CD8-positive, alpha-beta memory T cell (primary cell): ENCODE measurements around the gene ADGRG3. TPM values are rescaled to one million over a fixed set of nuclear protein-coding genes. Genes with fewer than 3 reads are reported as not detected.

ENCODE experiments used
- CTCF ChIA-PET: fragments of 350-600 bp; sonication (Branson Sonifier 250); formaldehyde crosslinking; loops from one replicate; lab custom pipeline; 2021; ENCODE audit warnings: antibody characterized with exemption; lab: Charles Lee
- POLR2A ChIA-PET: fragments of 350-600 bp; sonication (Branson Sonifier 250); formaldehyde crosslinking; loops from one replicate; lab custom pipeline; 2021; ENCODE audit warnings: antibody characterized with exemption; lab: Charles Lee
- DNase-seq, 5 donors: peaks; one replicate each; pipeline versions ENCODE4 v3.0.0 to v3.0.0-alpha.2; 2020 to 2022; ENCODE audit warnings: mixed read lengths in 1 of 5
- H3K27ac ChIP-seq: one replicate; pipeline ENCODE4 v1.7.0; 2013; ENCODE audit warnings: low read depth, mild to moderate bottlenecking, low read length, moderate library complexity
- H3K27me3 ChIP-seq: 2 replicates; pipeline ENCODE4 v1.7.0; 2013; ENCODE audit warnings: low read length, mild to moderate bottlenecking; ENCODE audit not compliant: insufficient read depth, poor library complexity, severe bottlenecking
- H3K36me3 ChIP-seq: 2 replicates; pipeline ENCODE4 v1.7.0; 2013; ENCODE audit warnings: mild to moderate bottlenecking, low read length, moderate library complexity; ENCODE audit not compliant: insufficient read depth
- H3K4me1 ChIP-seq: 2 replicates; pipeline ENCODE4 v1.7.0; 2013; ENCODE audit warnings: mild to moderate bottlenecking, low read length, moderate library complexity; ENCODE audit not compliant: insufficient read depth
- H3K4me3 ChIP-seq: 2 replicates; pipeline ENCODE4 v1.7.0; 2013; ENCODE audit warnings: mild to moderate bottlenecking, low read length
- H3K9me3 ChIP-seq: 2 replicates; pipeline ENCODE4 v1.7.0; 2013; ENCODE audit warnings: mild to moderate bottlenecking, low read length
- H3K27ac Mint-ChIP-seq, 8 donors: one replicate each; pipeline ENCODE4 v1.8.0; 2020 to 2021; ENCODE audit warnings: mixed read lengths in 8 of 8, mild to moderate bottlenecking in 6 of 8, inconsistent platforms in 3 of 8, moderate library complexity in 3 of 8
- H3K27me3 Mint-ChIP-seq, 2 donors: one replicate each; pipeline ENCODE4 v1.8.0; 2020 to 2021; ENCODE audit warnings: mixed read lengths in 2 of 2, mild to moderate bottlenecking in 1 of 2, moderate library complexity in 1 of 2
- H3K36me3 Mint-ChIP-seq, 3 donors: one replicate each; pipeline ENCODE4 v1.8.0; 2020 to 2021; ENCODE audit warnings: mixed read lengths in 3 of 3, inconsistent platforms in 1 of 3, mild to moderate bottlenecking in 1 of 3
- H3K4me1 Mint-ChIP-seq, 3 donors: one replicate each; pipeline ENCODE4 v1.8.0; 2020 to 2021; ENCODE audit warnings: mixed read lengths in 3 of 3, inconsistent platforms in 1 of 3, mild to moderate bottlenecking in 1 of 3
- H3K4me3 Mint-ChIP-seq, 7 donors: one replicate each; pipeline ENCODE4 v1.8.0; 2020 to 2021; ENCODE audit warnings: mixed read lengths in 7 of 7, mild to moderate bottlenecking in 6 of 7, moderate library complexity in 4 of 7, inconsistent platforms in 2 of 7
- H3K9me3 Mint-ChIP-seq, 5 donors: one replicate each; pipeline ENCODE4 v1.8.0; 2020 to 2022; ENCODE audit warnings: mixed read lengths in 5 of 5, mild to moderate bottlenecking in 3 of 5, moderate library complexity in 2 of 5, inconsistent platforms in 1 of 5
- polyA plus RNA-seq: library from polyadenylated mRNA; unstranded; fragments of 300-500 nt; fragmentation: Illumina TruSeq; gene quantifications from one replicate; pipeline ENCODE4 v1.2.3, GENCODE V29; 2021
- total RNA-seq, 2 experiments: library from RNA; stranded (reverse); gene quantifications; one replicate each; pipeline ENCODE4 v1.2.3, GENCODE V29; 2021

ADGRG3 gene
- total and polyA plus RNA-seq, 3 experiments from 2014 or later = not detected

- ChIA-PET POLR2A (interaction anchor here (0.5 to 2.2 kb wide), 6 partner anchors 75 to 394 kb away, joined by 3 to 8 read pairs (median 4); partner anchors contain the start of genes CFAP20, CIAPIN1, COQ9 and POLR2C), CTCF (interaction anchor here (0.9 to 3.2 kb wide), 8 partner anchors 22 to 265 kb away, joined by 3 to 29 read pairs (median 4); partner anchors contain the start of genes ADGRG5 and ZNF319)
- peak overlapping the region; percentile 87 for H3K27ac ChIP-seq
- Mint-ChIP-seq H3K36me3 (peaks cover 0 to 17% (median 4%) of the 10 kb centered on the region in 3 donors), H3K27ac (peak overlapping the region; percentile 79 to 100 (median 96)), H3K9me3 (peaks cover 0 to 6% (median 0%) of the 10 kb centered on the region in 5 donors), H3K4me1 (peaks cover 30 to 44% (median 38%) of the 10 kb centered on the region in 3 donors), H3K27me3 (peaks cover 0 to 5% of the 10 kb centered on the region in 2 donors), H3K4me3 (peak overlapping the region; percentile 91 to 100 (median 96))
- H3K9me3 ChIP-seq = no peaks in the 10 kb centered on the region
- H3K36me3 ChIP-seq = no peaks in the 10 kb centered on the region
- peak overlapping the region; percentile 90 for H3K4me3 ChIP-seq
- peaks cover 25% of the 10 kb centered on the region for H3K4me1 ChIP-seq
- peak; percentile 96 to 99 (median 99) for DNase-seq
- no peaks in the 10 kb centered on the region for H3K27me3 ChIP-seq
Measured at GRCh38 chr16:57734925-57735754, 67.0 kb downstream of the ADGRG3 start.

- H3K27me3 ChIP-seq = no peaks in the 10 kb centered on the region
- peak within 1 kb of the TSS; percentile 90 for H3K4me3 ChIP-seq
- Mint-ChIP-seq H3K36me3 (peaks cover 0 to 17% (median 4%) of the 10 kb centered on the region in 3 donors), H3K27ac (peak within 1 kb of the TSS; percentile 79 to 100 (median 96)), H3K4me3 (peak within 1 kb of the TSS; percentile 91 to 100 (median 96)), H3K9me3 (peaks cover 0 to 6% (median 0%) of the 10 kb centered on the region in 5 donors), H3K4me1 (peaks cover 30 to 44% (median 38%) of the 10 kb centered on the region in 3 donors), H3K27me3 (peaks cover 0 to 5% of the 10 kb centered on the region in 2 donors)
- no peaks in the 10 kb centered on the region for H3K9me3 ChIP-seq
- peaks cover 25% of the 10 kb centered on the region for H3K4me1 ChIP-seq
- no peaks in the 10 kb centered on the region for H3K36me3 ChIP-seq
- H3K27ac ChIP-seq = peak within 1 kb of the TSS; percentile 87
- ChIA-PET CTCF (interaction anchor here (0.9 to 3.2 kb wide), 10 partner anchors 21 to 265 kb away, joined by 3 to 29 read pairs (median 3); partner anchors contain the start of genes ADGRG5, USB1 and ZNF319), POLR2A (interaction anchor here (0.5 to 2.2 kb wide), 6 partner anchors 74 to 393 kb away, joined by 3 to 8 read pairs (median 4); partner anchors contain the start of genes CFAP20, CIAPIN1, COQ9 and POLR2C)
- DNase-seq = no peak
Measured at GRCh38 chr16:57735755-57736418, 67.8 kb downstream of the ADGRG3 start, which contains the start of gene KATNB1. Gene KATNB1, plus strand, starts transcription at chr16:57735770. Its CDS starts 1,474 bp downstream, at chr16:57737244.

- POLR2A ChIA-PET = interaction anchor here (1.3 to 2.2 kb wide), 4 partner anchors 74 to 393 kb away, joined by 4 to 8 read pairs (median 6); partner anchors contain the start of genes CFAP20, CIAPIN1, COQ9 and POLR2C
- peaks cover 0 to 5% of the 10 kb centered on the region in 2 donors for H3K27me3 Mint-ChIP-seq
- CTCF ChIA-PET = interaction anchor here (0.7 to 3.2 kb wide), 9 partner anchors 20 to 320 kb away, joined by 3 to 29 read pairs (median 3); partner anchors contain the start of genes USB1 and ZNF319
Measured at GRCh38 chr16:57736419-57737351, 68.6 kb downstream of the ADGRG3 start.

GRCh38 chr16:57738844-57739243 is 70.7 kb downstream of the ADGRG3 start:
- POLR2A ChIA-PET = no interaction called here
- no peak for DNase-seq
- Histone ChIP-seq H3K27ac (no peak overlapping the region), H3K36me3 (no peaks in the 10 kb centered on the region), H3K27me3 (no peaks in the 10 kb centered on the region), H3K9me3 (no peaks in the 10 kb centered on the region), H3K4me3 (no peak overlapping the region), H3K4me1 (peaks cover 25% of the 10 kb centered on the region)
- Mint-ChIP-seq H3K4me1 (peaks cover 23 to 36% (median 31%) of the 10 kb centered on the region in 3 donors), H3K4me3 (no peak overlapping the region), H3K36me3 (peaks cover 0 to 36% (median 4%) of the 10 kb centered on the region in 3 donors), H3K27ac (no peak overlapping the region), H3K9me3 (no peaks in the 10 kb centered on the region), H3K27me3 (peaks cover 0 to 5% of the 10 kb centered on the region in 2 donors)
- CTCF ChIA-PET = interaction anchor here (0.5 to 1.3 kb wide), 4 partner anchors 9 to 162 kb away, joined by 3 read pairs; no protein-coding TSS in a partner anchor

More at GRCh38 chr16:57736419-57737351, 68.6 kb downstream of the ADGRG3 start:
- Mint-ChIP-seq H3K4me1 (peaks cover 30 to 44% (median 38%) of the 10 kb centered on the region in 3 donors), H3K9me3 (peaks cover 0 to 6% (median 0%) of the 10 kb centered on the region in 5 donors), H3K4me3 (peak overlapping the region; percentile 91 to 100 (median 96)), H3K27ac (peak overlapping the region; percentile 79 to 98 (median 96)), H3K36me3 (peaks cover 0 to 20% (median 4%) of the 10 kb centered on the region in 3 donors)
- DNase-seq = peak; percentile 33 to 71 (median 44)
- peak overlapping the region; percentile 86 for H3K4me3 ChIP-seq
- peak overlapping the region; percentile 73 for H3K27ac ChIP-seq
- H3K36me3 ChIP-seq = no peaks in the 10 kb centered on the region
- no peaks in the 10 kb centered on the region for H3K9me3 ChIP-seq
- peaks cover 25% of the 10 kb centered on the region for H3K4me1 ChIP-seq
- no peaks in the 10 kb centered on the region for H3K27me3 ChIP-seq

Other genes starting within 250 kb of the ADGRG3 start
- gene CIAPIN1, start 220.9 kb upstream of the ADGRG3 start, total RNA-seq = 10 to 100 TPM; 79.0 to 81.1 TPM
- gene CIAPIN1, start 220.9 kb upstream of the ADGRG3 start, polyA plus RNA-seq = 52.0 TPM
- gene COQ9, start 220.8 kb upstream of the ADGRG3 start, total RNA-seq = 10 to 100 TPM; 50.5 to 51.9 TPM
- gene COQ9, start 220.8 kb upstream of the ADGRG3 start, polyA plus RNA-seq = 28.4 TPM
- 10 to 100 TPM; 92.3 to 95.0 TPM for gene POLR2C, start 205.6 kb upstream of the ADGRG3 start, total RNA-seq
- 36.1 TPM for gene POLR2C, start 205.6 kb upstream of the ADGRG3 start, polyA plus RNA-seq
- 1 to 10 TPM; 6.8 to 7.0 TPM for gene DOK4, start 181.8 kb upstream of the ADGRG3 start, total RNA-seq
- 3.3 TPM for gene DOK4, start 181.8 kb upstream of the ADGRG3 start, polyA plus RNA-seq
- gene CCDC102A, start 131.7 kb upstream of the ADGRG3 start, total RNA-seq = 10 to 100 TPM; 27.0 to 28.1 TPM
- 22.6 TPM for gene CCDC102A, start 131.7 kb upstream of the ADGRG3 start, polyA plus RNA-seq
- gene ADGRG5, start 125.7 kb upstream of the ADGRG3 start, total RNA-seq = 10 to 100 TPM; 46.1 to 48.5 TPM
- 23.5 TPM for gene ADGRG5, start 125.7 kb upstream of the ADGRG3 start, polyA plus RNA-seq
- gene ADGRG1, start 39.7 kb upstream of the ADGRG3 start, total RNA-seq = 10 to 100 TPM; 25.8 to 29.8 TPM
- 51.9 TPM for gene ADGRG1, start 39.7 kb upstream of the ADGRG3 start, polyA plus RNA-seq
- not detected for gene DRC7, start 26.5 kb downstream of the ADGRG3 start, total RNA-seq
- gene DRC7, start 26.5 kb downstream of the ADGRG3 start, polyA plus RNA-seq = not detected
- gene KATNB1, start 67.5 kb downstream of the ADGRG3 start, total RNA-seq = 10 to 100 TPM; 50.2 to 53.0 TPM
- gene KATNB1, start 67.5 kb downstream of the ADGRG3 start, polyA plus RNA-seq = 29.7 TPM
- gene KIFC3, start 134.2 kb downstream of the ADGRG3 start, total RNA-seq = 1 to 10 TPM; 2.9 to 3.2 TPM
- gene KIFC3, start 134.2 kb downstream of the ADGRG3 start, polyA plus RNA-seq = 0.82 TPM